ES-I3 (cell line): ENCODE results near the gene CHM.
A peak's percentile ranks its signal among the peaks of the same experiment; 100 is the strongest.
"Not testable (repeated sequence)": the region's sequence is repeated elsewhere in the genome, so short reads cannot be mapped to it uniquely, and the experiment has no call there.

Experiments used
- H3K36me3 ChIP-seq: 2 replicates; pipeline ENCODE4 v1.6.1; 2013; ENCODE audit warnings: mild to moderate bottlenecking, low read length, control low read depth, moderate library complexity; ENCODE audit not compliant: insufficient read depth
- H3K4me1 ChIP-seq: 2 replicates; pipeline ENCODE4 v1.6.1; 2013; ENCODE audit warnings: mild to moderate bottlenecking, control low read depth, low read length; ENCODE audit not compliant: insufficient read depth
- H3K9ac ChIP-seq: 2 replicates; pipeline ENCODE4 v1.6.1; 2013; ENCODE audit warnings: low read depth, mild to moderate bottlenecking, low read length, moderate library complexity
- H3K9me3 ChIP-seq: 2 replicates; pipeline ENCODE4 v1.6.1; 2013; ENCODE audit warnings: mild to moderate bottlenecking, low read length, moderate library complexity; ENCODE audit not compliant: control insufficient read depth, insufficient read depth

The CHM gene

DNA sequence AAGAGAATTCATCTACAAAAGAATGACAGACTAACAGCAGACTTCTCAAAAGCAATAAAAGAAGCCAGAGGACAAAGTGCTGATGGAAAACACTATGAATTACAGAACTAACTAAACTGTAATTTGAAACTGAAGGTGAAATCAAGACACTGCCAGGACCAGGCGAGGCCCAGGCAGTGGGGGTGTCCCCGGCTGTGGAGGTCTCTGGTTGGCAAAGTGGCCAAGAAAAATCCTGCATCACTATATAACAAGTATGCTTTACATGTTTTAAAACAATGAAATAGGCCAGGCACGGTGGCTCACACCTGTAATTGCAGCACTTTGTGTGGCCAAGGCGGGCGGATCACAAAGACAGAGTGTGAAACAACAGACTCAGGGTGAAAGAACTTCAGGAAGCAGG lies 32.9 kb downstream of the CHM start:
- H3K4me1 ChIP-seq, result peaks cover 25% of the 10 kb centered on the region; the same call in 1 of the 2 replicates
- no peaks in the 10 kb centered on the region for H3K36me3 ChIP-seq
- no peaks in the 10 kb centered on the region for H3K9me3 ChIP-seq
- no peak overlapping the region for H3K9ac ChIP-seq

DNA sequence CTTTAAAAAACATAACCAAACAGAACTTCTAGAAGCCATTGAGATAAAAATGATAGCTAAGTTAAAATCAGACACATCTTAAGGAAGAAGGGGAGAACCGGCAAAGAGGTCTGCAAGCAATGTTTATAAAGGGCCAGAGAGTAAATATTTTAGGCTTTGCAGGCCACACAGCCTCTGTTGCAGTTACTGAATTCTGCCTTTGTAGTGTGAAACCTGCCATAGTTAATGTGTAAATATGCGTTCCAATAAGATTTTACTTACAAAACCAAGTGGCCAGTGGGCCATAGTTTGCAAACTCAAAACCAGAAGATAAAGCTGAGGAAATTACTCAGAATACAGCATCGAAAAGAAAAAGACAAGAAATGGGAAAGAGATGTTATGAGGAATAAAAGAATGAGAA lies 33.6 kb downstream of the CHM start:
- H3K9me3 ChIP-seq, result no peaks in the 10 kb centered on the region
- H3K9ac ChIP-seq, result no peak overlapping the region
- no peaks in the 10 kb centered on the region for H3K36me3 ChIP-seq
- H3K4me1 ChIP-seq, result peaks cover 25% of the 10 kb centered on the region; the same call in 1 of the 2 replicates

DNA sequence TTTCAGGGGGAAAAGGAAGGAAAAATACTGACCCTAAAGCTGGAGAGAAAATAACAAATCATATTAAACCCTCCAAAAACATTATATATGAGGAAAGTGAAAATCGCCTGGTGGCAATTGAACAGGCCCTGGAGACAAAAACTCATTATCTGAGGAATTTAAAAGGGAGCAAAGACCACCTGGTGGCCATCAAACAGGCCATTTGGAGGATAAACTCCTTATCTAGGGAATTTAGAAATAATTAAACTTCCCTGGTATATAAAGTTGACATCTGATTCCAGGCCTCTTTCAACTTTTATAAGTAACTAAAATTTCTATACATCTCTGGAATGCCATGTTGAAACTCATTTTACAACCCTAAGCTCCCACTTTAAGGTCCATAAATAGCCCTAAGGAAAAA lies 35.2 kb downstream of the CHM start:
- Histone ChIP-seq H3K9ac (no peak overlapping the region), H3K4me1 (peaks cover 25% of the 10 kb centered on the region; the same call in 1 of the 2 replicates), H3K9me3 (no peaks in the 10 kb centered on the region), H3K36me3 (no peaks in the 10 kb centered on the region)

DNA sequence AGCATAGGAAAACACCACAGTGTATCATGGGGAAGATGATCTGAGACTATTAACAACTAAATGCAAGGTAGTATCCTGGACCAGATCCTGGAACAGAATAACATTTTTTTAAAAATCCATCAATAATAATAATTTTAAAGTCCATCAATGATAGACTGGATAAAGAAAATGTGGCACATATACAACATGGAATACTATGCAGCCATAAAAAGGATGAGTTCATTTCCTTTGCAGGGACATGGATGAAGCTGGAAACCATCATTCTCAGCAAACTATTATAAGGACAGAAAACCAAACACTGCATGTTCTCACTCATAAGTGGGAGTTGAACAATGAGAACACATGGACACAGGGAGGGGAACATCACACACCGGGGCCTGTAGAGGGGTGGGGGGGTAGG lies 37.6 kb downstream of the CHM start:
- not testable (repeated sequence) for H3K36me3 ChIP-seq, H3K9me3 ChIP-seq, H3K9ac ChIP-seq
- peaks cover 21% of the 10 kb centered on the region; the same call in 1 of the 2 replicates for H3K4me1 ChIP-seq

DNA sequence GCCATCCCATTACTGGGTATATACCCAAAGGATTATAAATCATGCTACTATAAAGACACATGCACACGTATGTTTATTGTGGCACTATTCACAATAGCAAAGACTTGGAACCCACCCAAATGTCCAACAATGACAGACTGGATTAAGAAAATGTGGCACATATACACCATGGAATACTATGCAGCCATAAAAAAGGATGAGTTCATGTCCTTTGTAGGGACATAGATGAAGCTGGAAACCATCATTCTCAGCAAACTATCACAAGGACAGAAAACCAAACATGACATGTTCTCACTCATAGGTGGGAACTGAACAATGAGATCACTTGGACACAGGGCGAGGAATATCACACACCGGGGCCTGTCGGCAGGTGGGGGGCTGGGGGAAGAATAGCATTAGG lies 39.5 kb downstream of the CHM start:
- not testable (repeated sequence) for H3K36me3 ChIP-seq, H3K9me3 ChIP-seq, H3K9ac ChIP-seq
- H3K4me1 ChIP-seq, result 0 out of 2 replicates have a peak, but pooled peaks cover 14% of the 10 kb centered on the region

DNA sequence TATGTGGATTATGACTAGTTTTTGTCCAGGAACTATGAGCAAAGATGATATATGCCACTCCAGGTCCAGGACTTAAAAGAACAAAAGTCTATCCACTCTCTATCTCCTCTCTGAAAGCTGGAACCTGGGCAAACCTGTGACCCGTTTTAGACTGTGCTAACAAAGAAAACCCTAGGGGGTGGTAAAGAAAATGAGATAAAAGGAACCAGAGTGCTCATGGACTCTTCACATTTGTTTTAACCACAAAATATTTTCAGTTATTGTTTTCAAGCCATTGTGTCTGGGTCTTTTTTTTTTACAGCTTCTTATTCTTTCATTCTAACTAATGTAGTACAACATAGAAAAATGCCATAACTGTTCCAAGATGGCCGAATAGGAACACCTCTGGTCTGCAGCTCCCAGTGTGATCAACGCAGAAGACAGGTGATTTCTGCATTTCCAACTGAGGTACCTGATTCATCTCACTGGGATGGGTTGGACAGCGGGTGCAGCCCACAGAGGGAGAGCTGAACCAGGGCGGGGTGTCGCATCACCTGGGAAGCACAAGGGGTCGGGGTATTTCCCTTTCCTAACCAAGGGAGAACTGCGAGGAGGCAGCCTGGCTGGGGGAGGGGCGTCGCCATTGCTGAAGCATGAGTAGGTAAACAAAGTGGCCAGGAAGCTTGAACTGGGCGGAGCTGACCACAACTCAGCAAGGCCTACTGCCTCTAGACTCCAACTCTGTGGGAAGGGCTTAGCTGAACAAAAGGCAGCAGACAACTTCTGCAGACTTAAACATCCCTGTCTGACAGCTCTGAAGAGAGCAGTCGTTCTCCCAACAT lies 45.1 kb downstream of the CHM start:
- Histone ChIP-seq H3K36me3 (no peaks in the 10 kb centered on the region), H3K9ac (peak overlapping the region; percentile 45; the same call in 1 of the 2 replicates), H3K9me3 (no peaks in the 10 kb centered on the region), H3K4me1 (peaks cover 7% of the 10 kb centered on the region; the same call in 1 of the 2 replicates)

DNA sequence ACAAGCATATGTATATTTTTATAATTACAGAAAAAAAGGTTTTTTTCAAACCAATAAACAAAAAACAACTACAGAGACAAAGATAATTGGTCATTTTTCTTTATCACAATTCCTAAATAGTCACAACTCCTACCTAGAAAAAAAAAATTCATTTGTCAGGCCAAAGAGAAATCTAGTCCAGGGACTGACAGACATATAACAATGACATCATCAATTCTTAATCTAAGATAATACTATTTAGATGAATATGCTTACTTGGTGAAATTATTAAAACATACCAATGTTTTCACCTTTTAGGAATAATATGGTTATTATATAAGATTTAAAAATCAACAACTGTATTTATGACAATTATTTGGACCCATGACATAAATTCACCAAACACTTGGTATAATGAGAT lies 48.4 kb downstream of the CHM start:
- Histone ChIP-seq H3K9ac (no peak overlapping the region), H3K4me1 (peaks cover 34% of the 10 kb centered on the region), H3K36me3 (no peaks in the 10 kb centered on the region), H3K9me3 (no peaks in the 10 kb centered on the region)

DNA sequence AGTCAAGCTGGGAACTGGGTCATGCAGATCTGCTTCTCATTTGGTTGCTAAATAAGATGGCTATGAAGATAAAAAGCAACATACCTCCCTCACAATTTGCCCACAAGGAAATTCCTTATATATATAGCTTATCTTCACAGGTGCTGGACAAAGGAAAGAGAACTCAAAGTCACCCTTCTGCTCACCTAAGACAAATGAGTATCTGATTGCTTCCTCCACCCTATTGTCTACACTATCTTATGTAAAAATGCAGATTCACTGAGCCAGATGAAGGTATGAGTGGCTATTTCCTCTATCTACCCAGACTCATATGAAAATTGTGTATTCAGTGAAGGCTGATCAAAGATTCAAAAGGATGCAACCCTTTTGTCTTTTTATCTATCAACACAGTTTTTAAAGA lies 50.8 kb downstream of the CHM start:
- Histone ChIP-seq H3K36me3 (no peaks in the 10 kb centered on the region), H3K9ac (no peak overlapping the region), H3K9me3 (no peaks in the 10 kb centered on the region), H3K4me1 (peaks cover 42% of the 10 kb centered on the region)

DNA sequence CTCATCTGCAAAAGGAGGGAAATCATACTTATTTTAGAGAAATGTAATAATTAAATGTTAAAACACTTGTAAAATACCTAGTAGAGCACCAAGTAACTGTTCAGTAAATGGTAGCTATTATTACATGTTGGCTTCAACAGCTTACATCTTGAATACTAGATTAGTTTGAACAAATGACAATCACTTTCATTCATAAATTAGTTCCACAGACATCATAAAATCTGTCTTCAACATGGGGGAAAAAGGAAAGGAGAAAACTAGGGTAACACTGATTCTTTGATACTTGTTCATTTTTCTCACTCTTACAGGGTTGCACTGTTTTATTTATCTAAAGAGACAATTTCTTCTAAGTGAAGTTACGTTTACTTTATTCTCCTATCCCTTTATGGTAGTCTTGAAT lies 51.7 kb downstream of the CHM start:
- Histone ChIP-seq H3K9me3 (no peaks in the 10 kb centered on the region), H3K36me3 (no peaks in the 10 kb centered on the region), H3K9ac (no peak overlapping the region), H3K4me1 (peaks cover 42% of the 10 kb centered on the region)

DNA sequence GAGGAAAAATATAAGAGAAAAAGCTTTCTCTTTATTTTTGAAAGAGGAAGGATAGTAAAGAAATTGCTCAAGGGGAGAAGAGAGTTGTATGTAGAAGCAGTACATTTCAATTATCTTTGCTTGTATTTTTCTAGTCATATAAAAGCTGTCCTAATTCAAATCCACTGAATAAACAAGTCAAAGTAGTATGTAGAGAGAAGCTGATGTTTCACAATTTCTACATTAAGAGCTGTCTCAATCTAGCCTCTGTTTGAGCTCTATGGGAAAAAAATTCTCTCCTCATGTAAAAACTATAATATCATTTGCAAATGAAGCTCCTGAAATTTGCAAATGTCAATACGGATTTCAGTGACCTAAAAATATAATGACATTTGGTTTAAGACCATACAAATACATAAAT lies 52.6 kb downstream of the CHM start:
- H3K4me1 ChIP-seq, result peaks cover 42% of the 10 kb centered on the region
- H3K9ac ChIP-seq, result no peak overlapping the region
- H3K9me3 ChIP-seq, result no peaks in the 10 kb centered on the region
- peaks cover 4% of the 10 kb centered on the region; the same call in 1 of the 2 replicates for H3K36me3 ChIP-seq

DNA sequence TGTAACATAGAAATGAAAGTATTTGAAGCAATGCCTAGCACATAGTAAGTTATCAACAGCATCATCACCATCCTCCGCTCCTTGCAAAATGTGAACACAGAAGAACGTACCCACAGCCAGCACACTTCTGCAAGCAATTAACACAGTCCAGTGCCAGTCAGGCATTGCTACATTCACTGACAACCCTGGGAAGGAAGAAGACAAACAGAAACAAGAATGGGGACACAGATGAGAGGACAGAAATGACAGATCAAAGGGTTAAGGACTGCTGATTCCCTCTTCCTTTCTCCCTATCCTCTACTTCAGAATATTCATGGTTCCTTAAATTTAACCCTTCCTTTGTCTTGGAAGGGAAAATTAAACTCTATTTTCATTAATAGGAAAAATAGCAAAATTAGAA lies 53.1 kb downstream of the CHM start:
- Histone ChIP-seq H3K9ac (no peak overlapping the region), H3K4me1 (peaks cover 42% of the 10 kb centered on the region), H3K36me3 (peaks cover 4% of the 10 kb centered on the region; the same call in 1 of the 2 replicates), H3K9me3 (no peaks in the 10 kb centered on the region)

DNA sequence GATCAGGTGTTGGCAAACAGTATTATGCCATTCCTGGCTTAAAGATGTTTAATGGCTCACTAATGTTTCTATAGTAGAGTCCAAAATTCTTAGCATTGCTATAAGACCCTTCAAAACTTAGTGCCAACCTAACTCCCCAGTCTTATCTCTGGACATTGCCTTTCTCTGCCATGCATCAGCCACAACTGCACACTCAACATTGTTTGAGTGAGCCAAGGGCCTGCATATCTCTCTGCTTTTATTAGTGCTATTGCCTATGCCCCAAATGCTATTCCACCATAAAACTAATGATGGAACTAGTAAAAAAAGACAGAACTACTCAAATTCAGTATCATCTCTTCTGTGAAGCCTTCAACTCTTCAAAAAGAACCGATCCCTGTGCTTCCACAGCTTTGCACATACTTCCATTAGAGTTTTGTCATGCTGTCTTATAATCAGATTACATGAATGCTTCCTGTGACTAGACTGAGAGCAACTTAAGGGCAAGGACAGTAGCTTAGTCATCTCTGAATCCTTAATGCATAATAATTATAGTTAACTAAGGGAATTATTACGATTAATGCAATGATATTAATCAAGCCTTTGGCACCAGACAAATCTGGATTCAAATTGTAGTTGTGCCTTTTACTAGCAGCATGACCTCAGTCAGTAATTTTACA lies 53.7 kb downstream of the CHM start:
- no peak overlapping the region for H3K9ac ChIP-seq

DNA sequence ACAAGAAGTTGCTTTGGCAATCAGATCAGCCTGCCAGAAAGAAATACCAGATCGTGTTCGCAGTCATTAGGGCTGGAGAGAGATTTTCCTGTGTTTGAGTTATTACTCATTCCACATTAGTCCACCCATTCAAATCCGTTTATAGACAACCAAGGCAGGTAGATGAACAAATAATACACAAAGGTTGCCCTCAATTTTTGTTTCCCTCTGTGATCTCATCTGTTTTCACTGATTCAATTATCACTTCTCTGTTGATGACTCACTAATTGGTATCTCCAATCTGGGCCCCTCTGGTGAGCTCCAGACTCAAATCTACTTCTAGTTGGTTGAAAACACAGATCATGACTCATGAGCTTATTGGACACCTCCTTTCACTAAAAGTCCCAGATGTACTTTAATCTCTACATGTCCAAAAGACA lies 54.5 kb downstream of the CHM start:
- peaks cover 4% of the 10 kb centered on the region; the same call in 1 of the 2 replicates for H3K36me3 ChIP-seq
- H3K4me1 ChIP-seq, result peaks cover 42% of the 10 kb centered on the region
- H3K9me3 ChIP-seq, result 0 out of 2 replicates have a peak, but pooled peaks cover 2% of the 10 kb centered on the region
- no peak overlapping the region for H3K9ac ChIP-seq

More for the DNA sequence above, 53.7 kb downstream of the CHM start:
- Histone ChIP-seq H3K36me3 (peaks cover 4% of the 10 kb centered on the region; the same call in 1 of the 2 replicates), H3K4me1 (peaks cover 42% of the 10 kb centered on the region), H3K9me3 (0 out of 2 replicates have a peak, but pooled peaks cover 2% of the 10 kb centered on the region)

DNA sequence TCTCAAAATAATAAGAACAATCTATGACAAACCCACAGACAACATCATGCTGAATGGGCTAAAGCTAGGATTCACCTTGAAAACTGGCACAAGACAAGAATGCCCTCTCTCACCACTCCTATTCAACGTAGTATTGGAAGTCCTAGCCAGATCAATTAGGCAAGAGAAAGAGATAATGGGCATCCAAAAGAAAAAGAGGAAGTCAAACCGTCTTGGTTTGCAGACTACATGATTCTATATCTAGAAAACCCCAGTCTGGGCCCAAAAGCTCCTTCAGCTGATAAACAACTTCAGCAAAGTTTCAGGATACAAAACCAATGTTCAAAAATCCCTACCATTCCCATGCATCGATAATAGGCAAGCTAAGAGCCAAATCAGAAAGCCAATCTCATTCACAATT lies 59.0 kb downstream of the CHM start:
- peaks cover 4% of the 10 kb centered on the region; the same call in 1 of the 2 replicates for H3K36me3 ChIP-seq
- 0 out of 2 replicates have a peak, but pooled peaks cover 2% of the 10 kb centered on the region for H3K9me3 ChIP-seq
- peaks cover 8% of the 10 kb centered on the region for H3K4me1 ChIP-seq
- H3K9ac ChIP-seq, result no peak overlapping the region

DNA sequence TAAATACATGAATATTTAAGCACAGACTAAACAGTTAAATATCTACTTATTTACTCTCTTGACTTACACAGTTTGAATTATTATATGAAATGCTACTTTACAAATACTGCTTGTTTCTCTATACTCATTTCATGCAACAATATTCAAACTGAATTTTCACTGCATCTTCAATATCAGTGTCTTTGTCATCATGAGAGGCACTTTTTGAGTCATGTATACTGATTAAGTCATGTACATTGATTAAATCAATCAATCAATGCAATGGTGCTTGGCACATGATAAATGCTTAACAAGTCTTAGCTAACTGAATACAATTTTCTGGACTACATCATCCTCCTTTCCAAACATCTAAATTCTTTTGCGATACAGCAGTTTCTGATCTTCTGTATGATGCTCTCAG lies 67.1 kb downstream of the CHM start:
- H3K9ac ChIP-seq, result no peak overlapping the region
- no peaks in the 10 kb centered on the region for H3K9me3 ChIP-seq
- H3K4me1 ChIP-seq, result no peaks in the 10 kb centered on the region
- no peaks in the 10 kb centered on the region for H3K36me3 ChIP-seq
